ENCODE measurements around the gene GSG1L.

DNA sequence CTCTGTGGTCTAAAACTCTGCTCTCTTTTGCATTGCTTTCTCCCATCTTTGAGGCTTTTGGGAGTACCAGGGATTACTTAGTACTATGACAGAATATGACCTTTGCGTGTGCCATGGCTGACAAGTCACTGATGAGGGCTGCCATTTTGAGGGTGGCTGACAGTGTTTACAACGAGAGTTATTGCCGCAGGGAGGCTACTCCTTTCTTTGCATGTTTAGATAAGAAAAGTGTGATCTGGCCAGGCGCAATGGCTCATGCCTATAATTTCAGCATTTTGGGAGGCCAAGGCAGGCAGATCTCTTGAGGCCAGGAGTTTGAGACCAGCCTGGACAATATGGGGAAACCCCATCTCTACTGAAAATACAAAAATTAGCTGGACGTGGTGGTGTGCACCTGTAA, 77.5 kb downstream of the GSG1L start:
- TF ChIP-seq, protein P1, sequence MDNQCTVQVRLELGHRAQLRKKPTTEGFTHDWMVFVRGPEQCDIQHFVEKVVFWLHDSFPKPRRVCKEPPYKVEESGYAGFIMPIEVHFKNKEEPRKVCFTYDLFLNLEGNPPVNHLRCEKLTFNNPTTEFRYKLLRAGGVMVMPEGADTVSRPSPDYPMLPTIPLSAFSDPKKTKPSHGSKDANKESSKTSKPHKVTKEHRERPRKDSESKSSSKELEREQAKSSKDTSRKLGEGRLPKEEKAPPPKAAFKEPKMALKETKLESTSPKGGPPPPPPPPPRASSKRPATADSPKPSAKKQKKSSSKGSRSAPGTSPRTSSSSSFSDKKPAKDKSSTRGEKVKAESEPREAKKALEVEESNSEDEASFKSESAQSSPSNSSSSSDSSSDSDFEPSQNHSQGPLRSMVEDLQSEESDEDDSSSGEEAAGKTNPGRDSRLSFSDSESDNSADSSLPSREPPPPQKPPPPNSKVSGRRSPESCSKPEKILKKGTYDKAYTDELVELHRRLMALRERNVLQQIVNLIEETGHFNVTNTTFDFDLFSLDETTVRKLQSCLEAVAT (IDR thresholded peaks at IDR 0.05): no peak
- TF ChIP-seq POLR2A (conservative IDR thresholded peaks at IDR 0.05): no peak
- TF ChIP-seq CHCHD3 (CRISPR knock-in tag; IDR thresholded peaks at IDR 0.05): no peak
- TF ChIP-seq MED1 (CRISPR knock-in tag; IDR thresholded peaks at IDR 0.05; ENCODE audit: borderline replicate concordance): no peak
- TF ChIP-seq, protein P2, sequence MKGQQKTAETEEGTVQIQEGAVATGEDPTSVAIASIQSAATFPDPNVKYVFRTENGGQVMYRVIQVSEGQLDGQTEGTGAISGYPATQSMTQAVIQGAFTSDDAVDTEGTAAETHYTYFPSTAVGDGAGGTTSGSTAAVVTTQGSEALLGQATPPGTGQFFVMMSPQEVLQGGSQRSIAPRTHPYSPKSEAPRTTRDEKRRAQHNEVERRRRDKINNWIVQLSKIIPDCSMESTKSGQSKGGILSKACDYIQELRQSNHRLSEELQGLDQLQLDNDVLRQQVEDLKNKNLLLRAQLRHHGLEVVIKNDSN (CRISPR knock-in tag; IDR thresholded peaks at IDR 0.05): no peak
- TF ChIP-seq, protein P3, sequence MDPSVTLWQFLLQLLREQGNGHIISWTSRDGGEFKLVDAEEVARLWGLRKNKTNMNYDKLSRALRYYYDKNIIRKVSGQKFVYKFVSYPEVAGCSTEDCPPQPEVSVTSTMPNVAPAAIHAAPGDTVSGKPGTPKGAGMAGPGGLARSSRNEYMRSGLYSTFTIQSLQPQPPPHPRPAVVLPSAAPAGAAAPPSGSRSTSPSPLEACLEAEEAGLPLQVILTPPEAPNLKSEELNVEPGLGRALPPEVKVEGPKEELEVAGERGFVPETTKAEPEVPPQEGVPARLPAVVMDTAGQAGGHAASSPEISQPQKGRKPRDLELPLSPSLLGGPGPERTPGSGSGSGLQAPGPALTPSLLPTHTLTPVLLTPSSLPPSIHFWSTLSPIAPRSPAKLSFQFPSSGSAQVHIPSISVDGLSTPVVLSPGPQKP (CRISPR knock-in tag; IDR thresholded peaks at IDR 0.05): no peak
- TF ChIP-seq NRF1 (conservative IDR thresholded peaks at IDR 0.05 in 1 of 2, IDR thresholded peaks at IDR 0.05 in 1 of 2): no peak
- TF ChIP-seq, protein P4, sequence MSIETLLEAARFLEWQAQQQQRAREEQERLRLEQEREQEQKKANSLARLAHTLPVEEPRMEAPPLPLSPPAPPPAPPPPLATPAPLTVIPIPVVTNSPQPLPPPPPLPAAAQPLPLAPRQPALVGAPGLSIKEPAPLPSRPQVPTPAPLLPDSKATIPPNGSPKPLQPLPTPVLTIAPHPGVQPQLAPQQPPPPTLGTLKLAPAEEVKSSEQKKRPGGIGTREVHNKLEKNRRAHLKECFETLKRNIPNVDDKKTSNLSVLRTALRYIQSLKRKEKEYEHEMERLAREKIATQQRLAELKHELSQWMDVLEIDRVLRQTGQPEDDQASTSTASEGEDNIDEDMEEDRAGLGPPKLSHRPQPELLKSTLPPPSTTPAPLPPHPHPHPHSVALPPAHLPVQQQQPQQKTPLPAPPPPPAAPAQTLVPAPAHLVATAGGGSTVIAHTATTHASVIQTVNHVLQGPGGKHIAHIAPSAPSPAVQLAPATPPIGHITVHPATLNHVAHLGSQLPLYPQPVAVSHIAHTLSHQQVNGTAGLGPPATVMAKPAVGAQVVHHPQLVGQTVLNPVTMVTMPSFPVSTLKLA (conservative IDR thresholded peaks at IDR 0.05): no peak
- TF ChIP-seq TBP (optimal IDR thresholded peaks at IDR 0.05; ENCODE audit: low read depth, low read length): no peak
- TF ChIP-seq, protein P5, sequence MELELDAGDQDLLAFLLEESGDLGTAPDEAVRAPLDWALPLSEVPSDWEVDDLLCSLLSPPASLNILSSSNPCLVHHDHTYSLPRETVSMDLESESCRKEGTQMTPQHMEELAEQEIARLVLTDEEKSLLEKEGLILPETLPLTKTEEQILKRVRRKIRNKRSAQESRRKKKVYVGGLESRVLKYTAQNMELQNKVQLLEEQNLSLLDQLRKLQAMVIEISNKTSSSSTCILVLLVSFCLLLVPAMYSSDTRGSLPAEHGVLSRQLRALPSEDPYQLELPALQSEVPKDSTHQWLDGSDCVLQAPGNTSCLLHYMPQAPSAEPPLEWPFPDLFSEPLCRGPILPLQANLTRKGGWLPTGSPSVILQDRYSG (tag; conservative IDR thresholded peaks at IDR 0.05; ENCODE audit: low read depth): no peak
- no peak for TF ChIP-seq RCOR1 (IDR thresholded peaks at IDR 0.05; ENCODE audit: borderline replicate concordance in 1 of 2, low read depth in 2 of 2, low read length in 2 of 2)

All from K562 (cell line).